ENCODE data around the gene HOXA3. TPM values are rescaled to one million over a fixed set of nuclear protein-coding genes. Genes with fewer than 3 reads are reported as not detected.

The HOXA3 gene
- total and polyA plus RNA-seq, 2 of the 13 experiments (the other 11 are each of a cell fraction or from before 2014, with no cell fraction given) = 2.9 to 4.6 TPM

GRCh38 chr7:27150568-27151340 is 1.6 kb downstream of the HOXA3 start (continued):
- TF ChIP-seq, protein P1, sequence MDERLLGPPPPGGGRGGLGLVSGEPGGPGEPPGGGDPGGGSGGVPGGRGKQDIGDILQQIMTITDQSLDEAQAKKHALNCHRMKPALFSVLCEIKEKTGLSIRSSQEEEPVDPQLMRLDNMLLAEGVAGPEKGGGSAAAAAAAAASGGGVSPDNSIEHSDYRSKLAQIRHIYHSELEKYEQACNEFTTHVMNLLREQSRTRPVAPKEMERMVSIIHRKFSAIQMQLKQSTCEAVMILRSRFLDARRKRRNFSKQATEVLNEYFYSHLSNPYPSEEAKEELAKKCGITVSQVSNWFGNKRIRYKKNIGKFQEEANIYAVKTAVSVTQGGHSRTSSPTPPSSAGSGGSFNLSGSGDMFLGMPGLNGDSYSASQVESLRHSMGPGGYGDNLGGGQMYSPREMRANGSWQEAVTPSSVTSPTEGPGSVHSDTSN (CRISPR knock-in tag; IDR thresholded peaks at IDR 0.05) = no peak
- TF ChIP-seq ZNF432 (CRISPR knock-in tag; IDR thresholded peaks at IDR 0.05; ENCODE audit: borderline replicate concordance) (no peak), KLF15 (CRISPR knock-in tag; IDR thresholded peaks at IDR 0.05; ENCODE audit: borderline replicate concordance) (no peak), MYC (CRISPR knock-in tag; IDR thresholded peaks at IDR 0.05; ENCODE audit: borderline replicate concordance) (peak; percentile 46; the same call in 1 of the 2 replicates), XRCC5 (optimal IDR thresholded peaks at IDR 0.05; ENCODE audit: low read length) (peak; percentile 42), ZEB1 (IDR thresholded peaks at IDR 0.05; ENCODE audit: insufficient replicate concordance, low read depth) (no peak), ZNF138 (CRISPR knock-in tag; IDR thresholded peaks at IDR 0.05; ENCODE audit: low read depth) (no peak), PRDM4 (CRISPR knock-in tag; IDR thresholded peaks at IDR 0.05; ENCODE audit: borderline replicate concordance) (no peak), HDAC2 (CRISPR knock-in tag; IDR thresholded peaks at IDR 0.05) (0 out of 2 replicates have a peak, but pooled peaks have one; percentile 31), ADNP (CRISPR knock-in tag; IDR thresholded peaks at IDR 0.05) (no peak), ARID2 (CRISPR knock-in tag; IDR thresholded peaks at IDR 0.05; ENCODE audit: borderline replicate concordance) (no peak), ZNF709 (CRISPR knock-in tag; IDR thresholded peaks at IDR 0.05) (no peak; the same call in 1 of the 2 replicates), ZBTB21 (CRISPR knock-in tag; IDR thresholded peaks at IDR 0.05) (no peak), MTF2 (CRISPR knock-in tag; IDR thresholded peaks at IDR 0.05; ENCODE audit: borderline replicate concordance) (no peak), BORCS8-MEF2B (CRISPR knock-in tag; IDR thresholded peaks at IDR 0.05) (no peak; the same call in 1 of the 2 replicates), TBL1XR1 (IDR thresholded peaks at IDR 0.05; ENCODE audit: borderline replicate concordance, low read length, partially characterized antibody) (no peak), JUND (CRISPR knock-in tag; IDR thresholded peaks at IDR 0.05) (0 out of 2 replicates have a peak, but pooled peaks have one; percentile 12)
- TF ChIP-seq, protein P2, sequence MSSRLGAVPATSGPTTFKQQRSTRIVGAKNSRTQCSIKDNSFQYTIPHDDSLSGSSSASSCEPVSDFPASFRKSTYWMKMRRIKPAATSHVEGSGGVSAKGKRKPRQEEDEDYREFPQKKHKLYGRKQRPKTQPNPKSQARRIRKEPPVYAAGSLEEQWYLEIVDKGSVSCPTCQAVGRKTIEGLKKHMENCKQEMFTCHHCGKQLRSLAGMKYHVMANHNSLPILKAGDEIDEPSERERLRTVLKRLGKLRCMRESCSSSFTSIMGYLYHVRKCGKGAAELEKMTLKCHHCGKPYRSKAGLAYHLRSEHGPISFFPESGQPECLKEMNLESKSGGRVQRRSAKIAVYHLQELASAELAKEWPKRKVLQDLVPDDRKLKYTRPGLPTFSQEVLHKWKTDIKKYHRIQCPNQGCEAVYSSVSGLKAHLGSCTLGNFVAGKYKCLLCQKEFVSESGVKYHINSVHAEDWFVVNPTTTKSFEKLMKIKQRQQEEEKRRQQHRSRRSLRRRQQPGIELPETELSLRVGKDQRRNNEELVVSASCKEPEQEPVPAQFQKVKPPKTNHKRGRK (CRISPR knock-in tag; IDR thresholded peaks at IDR 0.05) = no peak
- TF ChIP-seq, protein P3, sequence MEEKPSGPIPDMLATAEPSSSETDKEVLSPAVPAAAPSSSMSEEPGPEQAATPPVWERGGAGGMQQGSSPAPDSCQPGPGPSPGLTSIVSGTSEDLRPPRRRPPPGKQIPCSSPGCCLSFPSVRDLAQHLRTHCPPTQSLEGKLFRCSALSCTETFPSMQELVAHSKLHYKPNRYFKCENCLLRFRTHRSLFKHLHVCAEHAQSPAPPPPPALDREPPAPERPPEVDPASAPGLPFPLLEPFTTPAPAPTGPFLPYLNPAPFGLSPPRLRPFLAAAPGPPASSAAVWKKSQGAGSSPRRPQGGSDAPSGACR (CRISPR knock-in tag; IDR thresholded peaks at IDR 0.05) = no peak
- TF ChIP-seq, protein P4, sequence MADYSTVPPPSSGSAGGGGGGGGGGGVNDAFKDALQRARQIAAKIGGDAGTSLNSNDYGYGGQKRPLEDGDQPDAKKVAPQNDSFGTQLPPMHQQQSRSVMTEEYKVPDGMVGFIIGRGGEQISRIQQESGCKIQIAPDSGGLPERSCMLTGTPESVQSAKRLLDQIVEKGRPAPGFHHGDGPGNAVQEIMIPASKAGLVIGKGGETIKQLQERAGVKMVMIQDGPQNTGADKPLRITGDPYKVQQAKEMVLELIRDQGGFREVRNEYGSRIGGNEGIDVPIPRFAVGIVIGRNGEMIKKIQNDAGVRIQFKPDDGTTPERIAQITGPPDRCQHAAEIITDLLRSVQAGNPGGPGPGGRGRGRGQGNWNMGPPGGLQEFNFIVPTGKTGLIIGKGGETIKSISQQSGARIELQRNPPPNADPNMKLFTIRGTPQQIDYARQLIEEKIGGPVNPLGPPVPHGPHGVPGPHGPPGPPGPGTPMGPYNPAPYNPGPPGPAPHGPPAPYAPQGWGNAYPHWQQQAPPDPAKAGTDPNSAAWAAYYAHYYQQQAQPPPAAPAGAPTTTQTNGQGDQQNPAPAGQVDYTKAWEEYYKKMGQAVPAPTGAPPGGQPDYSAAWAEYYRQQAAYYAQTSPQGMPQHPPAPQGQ (CRISPR knock-in tag; IDR thresholded peaks at IDR 0.05; ENCODE audit: borderline replicate concordance) = no peak

Data from HepG2 (cell line).